ENCODE data around the gene CEP41.

Gene CEP41

DNA sequence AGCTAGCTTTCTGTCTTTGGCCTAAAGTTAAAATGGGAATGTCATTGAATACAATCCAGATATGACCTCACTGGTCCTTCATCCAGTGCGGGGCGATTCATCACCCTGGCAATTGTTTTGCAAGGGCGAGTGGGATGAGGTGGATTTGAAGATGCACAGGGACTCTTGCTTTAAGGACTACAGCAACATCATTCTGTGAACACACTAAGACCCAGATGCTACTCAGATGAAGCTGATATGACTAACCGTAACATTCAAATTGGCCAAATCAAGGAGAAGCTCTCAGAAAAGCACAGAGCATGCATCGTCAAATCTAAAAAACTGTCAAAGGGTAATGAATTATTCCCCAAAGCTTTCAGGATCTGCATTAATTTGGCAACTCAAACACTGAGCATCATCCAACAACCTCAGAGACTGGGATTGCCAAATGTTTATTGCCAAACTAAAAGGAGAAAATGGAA lies 47.7 kb downstream of the CEP41 start:
- Histone ChIP-seq H3K27me3 (ENCODE audit: control insufficient read depth in 3 of 3, insufficient read depth in 3 of 3, low read depth in 1 of 3, low read length in 3 of 3) (no peaks in the 10 kb centered on the region), H3K18ac (ENCODE audit: low read length) (no peak overlapping the region), H3K4me2 (ENCODE audit: insufficient read depth, low read length, poor library complexity, severe bottlenecking) (no peak overlapping the region), H2AK5ac (ENCODE audit: low read depth, low read length) (no peak overlapping the region), H4K91ac (ENCODE audit: low read depth, low read length, poor library complexity) (no peak overlapping the region), H2AFZ (ENCODE audit: low read length) (no peak overlapping the region), H3K4ac (ENCODE audit: low read length) (no peak overlapping the region), H3K14ac (ENCODE audit: low read length) (no peak overlapping the region), H2BK5ac (ENCODE audit: low read length) (no peak overlapping the region), H3K27ac (replicated peaks; ENCODE audit: low read length) (no peak overlapping the region), H3K9ac (ENCODE audit: low read depth, low read length, poor library complexity) (no peak overlapping the region), H3K4me3 (ENCODE audit: low read length in 2 of 2) (no peak overlapping the region), H2BK12ac (ENCODE audit: low read length) (no peak overlapping the region), H3K79me1 (ENCODE audit: low read depth, low read length) (no peaks in the 10 kb centered on the region), H4K8ac (ENCODE audit: low read depth, low read length) (no peak overlapping the region), H2BK15ac (ENCODE audit: low read length) (no peak overlapping the region), H2BK120ac (ENCODE audit: low read depth, low read length) (no peak overlapping the region), H3K4me1 (ENCODE audit: control insufficient read depth in 2 of 2, insufficient read depth in 1 of 2, low read depth in 1 of 2, low read length in 2 of 2) (peaks cover 9 to 16% of the 10 kb centered on the region in 2 donors), H3K36me3 (replicated peaks in 1 of 2; ENCODE audit: control insufficient read depth in 2 of 2, insufficient read depth in 2 of 2, low read length in 2 of 2) (peaks cover 0 to 7% of the 10 kb centered on the region in 2 donors), H3K23ac (ENCODE audit: low read depth, low read length, poor library complexity) (no peak overlapping the region), H3K9me3 (replicated peaks in 1 of 2; ENCODE audit: control insufficient read depth in 2 of 2, insufficient read depth in 1 of 2, low read depth in 1 of 2, low read length in 2 of 2) (peaks cover 2 to 3% of the 10 kb centered on the region in 2 donors)
- no peak for DNase-seq (ENCODE audit: low spot score)
- WGBS, 2 donors (ENCODE audit: extremely low coverage in 2 of 2, insufficient read length in 2 of 2, insufficient replicate concordance in 1 of 2), result no CpG with 5 or more reads among the region's 5 CpGs

DNA sequence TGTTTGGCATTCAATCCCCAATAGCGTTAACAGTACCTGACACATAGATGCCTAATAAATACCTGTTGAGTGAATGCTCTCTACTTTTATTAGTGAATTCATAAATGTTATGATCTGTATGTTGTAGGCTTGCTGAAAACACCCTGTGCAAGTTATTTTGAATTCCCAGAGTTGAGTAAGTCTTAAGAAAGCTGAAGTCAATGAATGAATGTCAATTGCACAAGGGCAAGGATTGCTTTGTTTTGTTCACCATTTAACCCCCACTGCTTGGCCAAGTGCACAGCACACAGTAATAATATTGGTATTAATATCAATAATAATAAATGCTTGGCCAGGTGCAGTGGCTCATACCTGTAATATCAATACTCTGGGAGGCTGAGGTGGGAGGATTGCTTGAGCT lies 50.3 kb downstream of the CEP41 start:
- Histone ChIP-seq H3K4me3 (ENCODE audit: low read length in 2 of 2) (no peak overlapping the region), H3K27ac (replicated peaks; ENCODE audit: low read length) (no peak overlapping the region), H3K4me2 (ENCODE audit: insufficient read depth, low read length, poor library complexity, severe bottlenecking) (no peak overlapping the region), H2BK12ac (ENCODE audit: low read length) (no peak overlapping the region), H3K27me3 (ENCODE audit: control insufficient read depth in 3 of 3, insufficient read depth in 3 of 3, low read depth in 1 of 3, low read length in 3 of 3) (no peaks in the 10 kb centered on the region), H2BK5ac (ENCODE audit: low read length) (no peak overlapping the region), H3K23ac (ENCODE audit: low read depth, low read length, poor library complexity) (no peak overlapping the region), H3K4ac (ENCODE audit: low read length) (no peak overlapping the region), H2BK120ac (ENCODE audit: low read depth, low read length) (no peak overlapping the region), H3K79me1 (ENCODE audit: low read depth, low read length) (no peaks in the 10 kb centered on the region), H3K4me1 (ENCODE audit: control insufficient read depth in 2 of 2, insufficient read depth in 1 of 2, low read depth in 1 of 2, low read length in 2 of 2) (peaks cover 12 to 16% of the 10 kb centered on the region in 2 donors), H3K9me3 (replicated peaks in 1 of 2; ENCODE audit: control insufficient read depth in 2 of 2, insufficient read depth in 1 of 2, low read depth in 1 of 2, low read length in 2 of 2) (peaks cover 2 to 3% of the 10 kb centered on the region in 2 donors), H3K9ac (ENCODE audit: low read depth, low read length, poor library complexity) (no peak overlapping the region), H2AFZ (ENCODE audit: low read length) (no peak overlapping the region), H2BK15ac (ENCODE audit: low read length) (no peak overlapping the region), H3K36me3 (replicated peaks in 1 of 2; ENCODE audit: control insufficient read depth in 2 of 2, insufficient read depth in 2 of 2, low read length in 2 of 2) (no peaks in the 10 kb centered on the region), H4K91ac (ENCODE audit: low read depth, low read length, poor library complexity) (no peak overlapping the region), H4K8ac (ENCODE audit: low read depth, low read length) (no peak overlapping the region), H2AK5ac (ENCODE audit: low read depth, low read length) (no peak overlapping the region), H3K14ac (ENCODE audit: low read length) (no peak overlapping the region), H3K18ac (ENCODE audit: low read length) (no peak overlapping the region)
- WGBS, 2 donors (ENCODE audit: extremely low coverage in 2 of 2, insufficient read length in 2 of 2, insufficient replicate concordance in 1 of 2), result no CpG with 5 or more reads among the region's 1 CpG
- no peak for DNase-seq (ENCODE audit: low spot score)

DNA sequence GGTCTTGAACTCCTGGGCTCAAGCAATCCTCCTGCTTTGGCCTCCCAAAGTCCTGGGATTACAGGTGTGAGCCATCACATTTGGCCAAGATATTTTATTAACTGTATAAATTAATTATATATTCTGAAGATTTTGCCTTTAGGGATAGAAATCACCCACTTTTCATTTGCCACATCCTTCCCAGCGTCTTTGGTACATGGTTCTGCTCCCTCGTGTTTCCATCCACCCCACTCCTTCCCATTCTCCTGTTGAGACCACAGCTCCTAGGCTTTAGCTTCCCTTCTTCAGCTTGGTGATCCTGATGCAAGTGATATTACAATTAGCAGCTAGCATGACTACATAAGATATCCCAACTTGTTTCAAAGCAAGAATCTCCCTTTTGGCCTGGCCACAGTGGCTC lies 52.1 kb downstream of the CEP41 start:
- no peak overlapping the region for H4K8ac ChIP-seq (ENCODE audit: low read depth, low read length)
- H3K14ac ChIP-seq (ENCODE audit: low read length), result no peak overlapping the region
- DNase-seq (ENCODE audit: low spot score), result no peak
- no peak overlapping the region for H3K4me2 ChIP-seq (ENCODE audit: insufficient read depth, low read length, poor library complexity, severe bottlenecking)
- no peak overlapping the region for H3K18ac ChIP-seq (ENCODE audit: low read length)
- no peak overlapping the region for H2BK12ac ChIP-seq (ENCODE audit: low read length)
- no peak overlapping the region for H2BK120ac ChIP-seq (ENCODE audit: low read depth, low read length)
- H3K9me3 ChIP-seq (replicated peaks in 1 of 2; ENCODE audit: control insufficient read depth in 2 of 2, insufficient read depth in 1 of 2, low read depth in 1 of 2, low read length in 2 of 2), result peaks cover 2 to 6% of the 10 kb centered on the region in 2 donors
- H3K27ac ChIP-seq (replicated peaks; ENCODE audit: low read length), result no peak overlapping the region
- H2BK5ac ChIP-seq (ENCODE audit: low read length), result no peak overlapping the region
- H3K4ac ChIP-seq (ENCODE audit: low read length), result no peak overlapping the region
- H2AK5ac ChIP-seq (ENCODE audit: low read depth, low read length), result no peak overlapping the region
- no peak overlapping the region for H3K23ac ChIP-seq (ENCODE audit: low read depth, low read length, poor library complexity)
- H3K4me1 ChIP-seq (ENCODE audit: control insufficient read depth in 2 of 2, insufficient read depth in 1 of 2, low read depth in 1 of 2, low read length in 2 of 2), result peaks cover 4 to 16% of the 10 kb centered on the region in 2 donors
- no peak overlapping the region for H4K91ac ChIP-seq (ENCODE audit: low read depth, low read length, poor library complexity)
- H3K9ac ChIP-seq (ENCODE audit: low read depth, low read length, poor library complexity), result no peak overlapping the region
- no peak overlapping the region for H2BK15ac ChIP-seq (ENCODE audit: low read length)
- WGBS, 2 donors (ENCODE audit: extremely low coverage in 2 of 2, insufficient read length in 2 of 2, insufficient replicate concordance in 1 of 2), result no CpG with 5 or more reads among the region's 2 CpGs
- no peaks in the 10 kb centered on the region for H3K79me1 ChIP-seq (ENCODE audit: low read depth, low read length)
- no peak overlapping the region for H3K4me3 ChIP-seq (ENCODE audit: low read length in 2 of 2)
- no peaks in the 10 kb centered on the region for H3K27me3 ChIP-seq (ENCODE audit: control insufficient read depth in 3 of 3, insufficient read depth in 3 of 3, low read depth in 1 of 3, low read length in 3 of 3)
- H2AFZ ChIP-seq (ENCODE audit: low read length), result no peak overlapping the region
- H3K36me3 ChIP-seq (replicated peaks in 1 of 2; ENCODE audit: control insufficient read depth in 2 of 2, insufficient read depth in 2 of 2, low read length in 2 of 2), result no peaks in the 10 kb centered on the region

DNA sequence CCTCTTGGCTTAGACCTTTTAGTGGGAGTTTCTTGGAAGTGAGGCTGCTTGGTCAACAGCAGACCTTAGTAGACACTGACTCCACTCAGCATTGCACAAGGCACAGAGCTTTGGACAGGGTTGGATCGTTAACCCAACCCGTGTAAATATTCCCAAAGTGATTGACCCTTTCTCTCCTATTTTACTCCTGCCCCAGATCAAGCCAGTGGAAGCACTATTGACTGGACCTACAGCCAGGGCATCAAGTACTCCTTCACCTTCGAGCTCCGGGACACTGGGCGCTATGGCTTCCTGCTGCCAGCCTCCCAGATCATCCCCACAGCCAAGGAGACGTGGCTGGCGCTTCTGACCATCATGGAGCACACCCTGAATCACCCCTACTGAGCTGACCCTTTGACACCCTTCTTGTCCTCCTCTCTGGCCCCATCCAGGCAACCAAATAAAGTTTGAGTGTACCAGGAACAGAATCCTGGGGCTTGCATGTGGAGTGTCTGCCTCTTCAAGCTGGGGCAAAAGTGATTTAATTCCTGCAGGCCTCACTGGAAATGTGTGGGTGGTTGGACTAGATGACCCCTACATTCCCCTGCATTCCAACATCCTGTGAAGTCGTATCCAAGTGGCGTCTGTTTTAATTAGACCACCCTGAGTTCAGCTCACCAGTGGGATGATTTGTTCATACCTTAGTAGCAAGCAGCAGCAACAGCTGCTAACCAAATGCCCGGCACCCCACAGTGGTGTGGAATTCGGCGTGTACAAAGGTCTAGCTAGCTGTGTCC lies 53.0 kb downstream of the CEP41 start:
- peak overlapping the region; percentile 72 for H3K18ac ChIP-seq (ENCODE audit: low read length)
- peak overlapping the region; percentile 83 for H3K23ac ChIP-seq (ENCODE audit: low read depth, low read length, poor library complexity)
- no peak overlapping the region for H2BK5ac ChIP-seq (ENCODE audit: low read length)
- no CpG with 5 or more reads among the region's 12 CpGs for WGBS, 2 donors (ENCODE audit: extremely low coverage in 2 of 2, insufficient read length in 2 of 2, insufficient replicate concordance in 1 of 2)
- H3K4me3 ChIP-seq (ENCODE audit: low read length in 2 of 2), result no peak overlapping the region
- peak overlapping the region; percentile 17 for H3K27ac ChIP-seq (replicated peaks; ENCODE audit: low read length)
- DNase-seq (ENCODE audit: low spot score), result no peak
- no peaks in the 10 kb centered on the region for H3K79me1 ChIP-seq (ENCODE audit: low read depth, low read length)
- no peak overlapping the region for H3K4me2 ChIP-seq (ENCODE audit: insufficient read depth, low read length, poor library complexity, severe bottlenecking)
- H3K14ac ChIP-seq (ENCODE audit: low read length), result peak overlapping the region; percentile 25
- no peaks in the 10 kb centered on the region for H3K27me3 ChIP-seq (ENCODE audit: control insufficient read depth in 3 of 3, insufficient read depth in 3 of 3, low read depth in 1 of 3, low read length in 3 of 3)
- peaks cover 4 to 16% of the 10 kb centered on the region in 2 donors for H3K4me1 ChIP-seq (ENCODE audit: control insufficient read depth in 2 of 2, insufficient read depth in 1 of 2, low read depth in 1 of 2, low read length in 2 of 2)
- no peak overlapping the region for H3K9ac ChIP-seq (ENCODE audit: low read depth, low read length, poor library complexity)
- H2BK15ac ChIP-seq (ENCODE audit: low read length), result no peak overlapping the region
- H3K9me3 ChIP-seq (replicated peaks in 1 of 2; ENCODE audit: control insufficient read depth in 2 of 2, insufficient read depth in 1 of 2, low read depth in 1 of 2, low read length in 2 of 2), result peaks cover 2 to 6% of the 10 kb centered on the region in 2 donors
- H3K4ac ChIP-seq (ENCODE audit: low read length), result no peak overlapping the region
- H2AFZ ChIP-seq (ENCODE audit: low read length), result peak overlapping the region; percentile 30
- no peak overlapping the region for H4K8ac ChIP-seq (ENCODE audit: low read depth, low read length)
- H2AK5ac ChIP-seq (ENCODE audit: low read depth, low read length), result peak overlapping the region; percentile 30
- no peaks in the 10 kb centered on the region for H3K36me3 ChIP-seq (replicated peaks in 1 of 2; ENCODE audit: control insufficient read depth in 2 of 2, insufficient read depth in 2 of 2, low read length in 2 of 2)
- no peak overlapping the region for H2BK120ac ChIP-seq (ENCODE audit: low read depth, low read length)
- peak overlapping the region; percentile 26 for H4K91ac ChIP-seq (ENCODE audit: low read depth, low read length, poor library complexity)
- H2BK12ac ChIP-seq (ENCODE audit: low read length), result peak overlapping the region; percentile 18
